ENCODE measurements around the gene STX19.

DNA sequence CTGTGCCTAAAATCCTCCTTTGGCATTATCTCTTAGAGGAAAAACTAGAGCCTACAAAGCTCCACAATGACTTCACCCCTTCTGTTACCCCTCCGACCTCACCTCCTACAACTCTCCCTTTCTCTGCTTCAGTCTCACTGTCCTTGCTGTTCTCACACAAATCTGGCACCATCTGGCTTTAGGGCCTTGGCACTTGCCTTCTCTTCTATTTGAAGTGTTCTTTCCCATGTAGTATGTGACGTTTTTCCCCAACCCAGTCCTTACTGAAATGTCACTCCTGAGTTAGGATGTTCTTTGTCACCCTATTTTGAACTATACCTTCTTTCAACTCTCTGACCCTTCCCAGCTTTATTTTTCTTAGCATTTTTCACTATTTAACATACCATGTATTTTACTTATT, 8.7 kb downstream of the STX19 start:
- TF ChIP-seq, protein P1, sequence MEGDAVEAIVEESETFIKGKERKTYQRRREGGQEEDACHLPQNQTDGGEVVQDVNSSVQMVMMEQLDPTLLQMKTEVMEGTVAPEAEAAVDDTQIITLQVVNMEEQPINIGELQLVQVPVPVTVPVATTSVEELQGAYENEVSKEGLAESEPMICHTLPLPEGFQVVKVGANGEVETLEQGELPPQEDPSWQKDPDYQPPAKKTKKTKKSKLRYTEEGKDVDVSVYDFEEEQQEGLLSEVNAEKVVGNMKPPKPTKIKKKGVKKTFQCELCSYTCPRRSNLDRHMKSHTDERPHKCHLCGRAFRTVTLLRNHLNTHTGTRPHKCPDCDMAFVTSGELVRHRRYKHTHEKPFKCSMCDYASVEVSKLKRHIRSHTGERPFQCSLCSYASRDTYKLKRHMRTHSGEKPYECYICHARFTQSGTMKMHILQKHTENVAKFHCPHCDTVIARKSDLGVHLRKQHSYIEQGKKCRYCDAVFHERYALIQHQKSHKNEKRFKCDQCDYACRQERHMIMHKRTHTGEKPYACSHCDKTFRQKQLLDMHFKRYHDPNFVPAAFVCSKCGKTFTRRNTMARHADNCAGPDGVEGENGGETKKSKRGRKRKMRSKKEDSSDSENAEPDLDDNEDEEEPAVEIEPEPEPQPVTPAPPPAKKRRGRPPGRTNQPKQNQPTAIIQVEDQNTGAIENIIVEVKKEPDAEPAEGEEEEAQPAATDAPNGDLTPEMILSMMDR (IDR thresholded peaks at IDR 0.05): no peak
- no peak for TF ChIP-seq POLR2A (IDR thresholded peaks at IDR 0.05)
